Tibial nerve (tissue), 4 donors: Measurements from ENCODE around the gene APOC1.

Experiments used
- EP300 ChIP-seq, 2 donors: sonication (generic); formaldehyde crosslinking; IDR thresholded peaks; one replicate each; pipeline ENCODE4 v1.6.1; 2017; ENCODE audit warnings: antibody characterized with exemption in 2 of 2, mild to moderate bottlenecking in 1 of 2
- TF ChIP-seq, protein P1 (sequence below), 5 experiments: fragments of 200-600 bp in 3 of 5; fragments of 450-650 bp in 2 of 5; sonication (generic) in 3 of 5; IDR thresholded peaks; one replicate each; pipeline ENCODE4 v1.5.1; 2016 to 2019; ENCODE audit warnings: antibody characterized with exemption in 5 of 5, mild to moderate bottlenecking in 3 of 5, moderate library complexity in 2 of 5

DNA sequence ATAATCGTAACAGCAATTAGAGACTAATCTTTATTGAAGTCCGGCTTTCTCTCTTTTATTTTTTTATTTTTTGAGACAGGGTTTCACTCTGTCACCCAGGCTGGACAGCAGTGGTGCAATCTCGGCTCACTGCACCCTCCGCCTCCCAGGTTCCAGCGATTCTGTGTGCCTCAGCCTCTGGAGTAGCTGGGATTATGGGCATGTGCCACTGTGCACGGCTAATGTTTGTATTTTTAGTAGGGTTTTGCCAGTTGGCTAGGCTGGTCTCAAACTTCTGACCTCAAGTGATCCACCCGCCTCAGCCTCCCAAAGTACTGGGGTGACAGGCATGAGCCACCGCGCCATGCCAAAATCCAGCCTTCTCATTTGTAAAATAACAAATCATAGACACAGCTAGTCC lies 35.1 kb downstream of the APOC1 start:
- no peak for TF ChIP-seq EP300 (IDR thresholded peaks at IDR 0.05)
- TF ChIP-seq, protein P1, sequence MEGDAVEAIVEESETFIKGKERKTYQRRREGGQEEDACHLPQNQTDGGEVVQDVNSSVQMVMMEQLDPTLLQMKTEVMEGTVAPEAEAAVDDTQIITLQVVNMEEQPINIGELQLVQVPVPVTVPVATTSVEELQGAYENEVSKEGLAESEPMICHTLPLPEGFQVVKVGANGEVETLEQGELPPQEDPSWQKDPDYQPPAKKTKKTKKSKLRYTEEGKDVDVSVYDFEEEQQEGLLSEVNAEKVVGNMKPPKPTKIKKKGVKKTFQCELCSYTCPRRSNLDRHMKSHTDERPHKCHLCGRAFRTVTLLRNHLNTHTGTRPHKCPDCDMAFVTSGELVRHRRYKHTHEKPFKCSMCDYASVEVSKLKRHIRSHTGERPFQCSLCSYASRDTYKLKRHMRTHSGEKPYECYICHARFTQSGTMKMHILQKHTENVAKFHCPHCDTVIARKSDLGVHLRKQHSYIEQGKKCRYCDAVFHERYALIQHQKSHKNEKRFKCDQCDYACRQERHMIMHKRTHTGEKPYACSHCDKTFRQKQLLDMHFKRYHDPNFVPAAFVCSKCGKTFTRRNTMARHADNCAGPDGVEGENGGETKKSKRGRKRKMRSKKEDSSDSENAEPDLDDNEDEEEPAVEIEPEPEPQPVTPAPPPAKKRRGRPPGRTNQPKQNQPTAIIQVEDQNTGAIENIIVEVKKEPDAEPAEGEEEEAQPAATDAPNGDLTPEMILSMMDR (IDR thresholded peaks at IDR 0.05) = no peak
